Stomach (tissue), 9 donors: ENCODE data around the gene EIF4A3. TPM values are rescaled to one million over a fixed set of nuclear protein-coding genes. Genes with fewer than 3 reads are reported as not detected.

Experiments
- DNase-seq, 2 donors: peaks; one replicate each; pipeline versions ENCODE4 v3.0.0 to v3.0.0-alpha.2; 2013 to 2019
- H3K27ac ChIP-seq, 5 donors: fragments of 200-600 bp in 4 of 5; sonication (generic) in 4 of 5; one replicate each; pipeline ENCODE4 v1.5.1; 2013 to 2019; ENCODE audit warnings: mild to moderate bottlenecking in 1 of 5, moderate library complexity in 1 of 5
- H3K27me3 ChIP-seq, 3 donors: fragments of 200-600 bp; sonication (generic); one replicate each; pipeline ENCODE4 v1.5.1; 2017 to 2019; ENCODE audit warnings: mixed run types in 1 of 3
- H3K36me3 ChIP-seq, 4 donors: fragments of 200-600 bp; sonication (generic); 1 replicate in 3 of 4; 2 replicates in 1 of 4; pipeline ENCODE4 v1.5.1; 2016 to 2019
- H3K4me1 ChIP-seq, 4 donors: fragments of 200-600 bp; sonication (generic); one replicate each; pipeline ENCODE4 v1.5.1; 2016 to 2019
- H3K4me3 ChIP-seq, 4 donors: fragments of 200-600 bp; sonication (generic) in 3 of 4; one replicate each; pipeline ENCODE4 v1.5.1; 2016 to 2019; ENCODE audit warnings: mild to moderate bottlenecking in 1 of 4
- H3K9me3 ChIP-seq, 4 donors: fragments of 200-600 bp; sonication (generic); one replicate each; pipeline ENCODE4 v1.5.1; 2016 to 2019
- CTCF ChIP-seq, 7 experiments: fragments of 450-650 bp in 4 of 7; fragments of 200-600 bp in 3 of 7; sonication (generic) in 3 of 7; IDR thresholded peaks; one replicate each; pipeline ENCODE4 v1.5.1; 2016 to 2019; ENCODE audit warnings: antibody characterized with exemption in 7 of 7, control low read depth in 2 of 7, mild to moderate bottlenecking in 1 of 7
- EP300 ChIP-seq: sonication (generic); formaldehyde crosslinking; IDR thresholded peaks from one replicate; pipeline ENCODE4 v1.6.1; 2017; ENCODE audit warnings: antibody characterized with exemption
- POLR2A ChIP-seq, 4 donors: fragments of 450-650 bp; IDR thresholded peaks; one replicate each; pipeline ENCODE4 v1.6.1; 2016; ENCODE audit warnings: antibody characterized with exemption in 4 of 4, control low read depth in 2 of 4, mild to moderate bottlenecking in 1 of 4, moderate library complexity in 1 of 4
- POLR2AphosphoS5 ChIP-seq, 3 donors: sonication (generic); formaldehyde crosslinking; IDR thresholded peaks; one replicate each; pipeline ENCODE4 v1.6.1; 2016; ENCODE audit warnings: antibody characterized with exemption in 3 of 3
- WGBS, 5 donors: extraction: QIAGEN DNeasy Blood & Tissue Kit in 3 of 5; methylation state at CpG; one replicate each; pipeline versions ENCODE4 v1.1.5 to v1.1.7; 2013 to 2018; 5-methylcytosine and 5-hydroxymethylcytosine counted together
- intact Hi-C: fragments of 100-400 bp; cut with DNase I; formaldehyde crosslinking; loops from one replicate; pipeline ENCODE4 v1.15.1; 2023; ENCODE audit warnings: low total_unique reads
- polyA plus RNA-seq, 3 donors: library from polyadenylated mRNA; stranded (reverse); fragments of 200-250 nt; gene quantifications; one replicate each; pipeline ENCODE4 v1.2.3, GENCODE V29; 2013
- total RNA-seq, 5 donors: library from RNA; depleted of rRNA; stranded (reverse); fragments of >200 nt; gene quantifications; one replicate each; pipeline versions ENCODE4 v1.1.0 to v1.2.3, GENCODE V29; 2014 to 2016
- donor health status: healthy with polysubstance abuse.
- donor health status: Bipolar disorder and iron deficiency.
- donor health status: healthy.

Gene EIF4A3
- total and polyA plus RNA-seq, 8 donors, result 17.5 to 78.2 (median 49.2) TPM

- intact Hi-C loops, result no loop called here
- Histone ChIP-seq H3K4me3 (no peak overlapping the region), H3K4me1 (peaks cover 0 to 14% (median 0%) of the 10 kb centered on the region in 4 donors), H3K36me3 (no peaks in the 10 kb centered on the region), H3K9me3 (peaks cover 0 to 11% (median 5%) of the 10 kb centered on the region in 4 donors), H3K27ac (no peak overlapping the region), H3K27me3 (no peaks in the 10 kb centered on the region)
- whole genome bisulfite sequencing, 5 donors, result 71 to 78% (median 75%) methylated on average over 5 of the region's 5 CpGs
- TF ChIP-seq EP300 (no peak), POLR2A (IDR thresholded peaks at IDR 0.05) (no peak), CTCF (IDR thresholded peaks at IDR 0.05) (no peak), POLR2AphosphoS5 (IDR thresholded peaks at IDR 0.05) (no peak)
- DNase-seq, result no peak
These were observed 7.2 kb upstream of the EIF4A3 start for GRCh38 chr17:80154166-80154565.

- Histone ChIP-seq H3K4me1 (peaks cover 3 to 26% (median 4%) of the 10 kb centered on the region in 4 donors), H3K4me3 (no peak overlapping the region), H3K36me3 (no peaks in the 10 kb centered on the region), H3K27me3 (no peaks in the 10 kb centered on the region), H3K27ac (no peak overlapping the region), H3K9me3 (peaks cover 0 to 11% (median 5%) of the 10 kb centered on the region in 4 donors)
- TF ChIP-seq CTCF (IDR thresholded peaks at IDR 0.05) (no peak), POLR2AphosphoS5 (IDR thresholded peaks at IDR 0.05) (no peak)
- 73 to 87% (median 80%) methylated on average over 3 of the region's 3 CpGs for WGBS, 5 donors
- intact Hi-C loops, result no loop called here
- DNase-seq, result no peak
These were observed 6.1 kb upstream of the EIF4A3 start for GRCh38 chr17:80153004-80153403.

GRCh38 chr17:80152081-80152702 lies 5.3 kb upstream of the EIF4A3 start:
- Histone ChIP-seq H3K4me1 (peaks cover 5 to 30% (median 8%) of the 10 kb centered on the region in 4 donors), H3K9me3 (peaks cover 0 to 11% (median 5%) of the 10 kb centered on the region in 4 donors), H3K27me3 (no peaks in the 10 kb centered on the region), H3K4me3 (no peak overlapping the region), H3K27ac (peak overlapping the region in 1 of 5 donors; percentile 7), H3K36me3 (no peaks in the 10 kb centered on the region)
- no peak for DNase-seq
- 71 to 80% (median 76%) methylated on average over 11 of the region's 11 CpGs for WGBS, 5 donors
- intact Hi-C loops, result no loop called here
- TF ChIP-seq EP300, result no peak
- TF ChIP-seq CTCF (IDR thresholded peaks at IDR 0.05), result no peak
- no peak for TF ChIP-seq POLR2AphosphoS5 (IDR thresholded peaks at IDR 0.05)
- no peak for TF ChIP-seq POLR2A (IDR thresholded peaks at IDR 0.05)

- TF ChIP-seq EP300, result no peak
- TF ChIP-seq POLR2AphosphoS5 (IDR thresholded peaks at IDR 0.05), result no peak
- no peak for TF ChIP-seq POLR2A (IDR thresholded peaks at IDR 0.05)
- TF ChIP-seq CTCF (IDR thresholded peaks at IDR 0.05), result no peak
- Histone ChIP-seq H3K4me3 (no peak overlapping the region), H3K9me3 (peaks cover 0 to 11% (median 5%) of the 10 kb centered on the region in 4 donors), H3K36me3 (no peaks in the 10 kb centered on the region), H3K4me1 (peaks cover 5 to 30% (median 8%) of the 10 kb centered on the region in 4 donors), H3K27me3 (no peaks in the 10 kb centered on the region), H3K27ac (peak overlapping the region in 1 of 5 donors; percentile 7)
- intact Hi-C loops, result no loop called here
- WGBS, 5 donors, result 60 to 79% (median 69%) methylated on average over 5 of the region's 5 CpGs
- peak in 1 of 2 donors; percentile 36 for DNase-seq
These were observed 4.4 kb upstream of the EIF4A3 start for GRCh38 chr17:80151333-80151732.
